HFFc6 (cell line): ENCODE measurements around the gene ID2. TPM values are rescaled to one million over a fixed set of nuclear protein-coding genes. Genes with fewer than 3 reads are reported as not detected.

Experiments
- DNase-seq: peaks from one replicate; pipeline ENCODE4 v3.0.0-alpha.2; 2018
- H3K27ac Mint-ChIP-seq: 2 replicates; pipeline ENCODE4 v1.8.0; 2020; ENCODE audit warnings: mild to moderate bottlenecking, mixed read lengths
- H3K27me3 Mint-ChIP-seq: 2 replicates; pipeline ENCODE4 v1.8.0; 2021; ENCODE audit warnings: mild to moderate bottlenecking, moderate library complexity, mixed read lengths; ENCODE audit not compliant: insufficient read depth
- H3K36me3 Mint-ChIP-seq: 2 replicates; pipeline ENCODE4 v1.8.0; 2021; ENCODE audit warnings: low read depth, mixed read lengths
- H3K4me1 Mint-ChIP-seq: 2 replicates; pipeline ENCODE4 v1.8.0; 2020; ENCODE audit warnings: low read depth, mixed read lengths
- H3K4me3 Mint-ChIP-seq: 2 replicates; pipeline ENCODE4 v1.8.0; 2020; ENCODE audit warnings: mild to moderate bottlenecking, moderate library complexity, mixed read lengths
- H3K9me3 Mint-ChIP-seq: 2 replicates; pipeline ENCODE4 v1.8.0; 2020; ENCODE audit warnings: mild to moderate bottlenecking, mixed read lengths
- total RNA-seq, 6 experiments: library from RNA; stranded (reverse); fragmentation: NEBNext Ultra II Directional; extraction: Animal tissue kit (Norgen Biotek cat#: 25700); gene quantifications; 2 replicates in 1 of 6; 3 replicates in 5 of 6; pipeline ENCODE4 v1.2.3, GENCODE V29; 2021
- TF ChIP-seq, protein P1 (sequence below): fragments of 200-600 bp; sonication (generic); IDR thresholded peaks from 2 replicates; pipeline ENCODE4 v1.5.0; 2021; ENCODE audit warnings: antibody characterized with exemption, mild to moderate bottlenecking

Gene ID2
- total RNA-seq, 6 experiments from 2014 or later: 81.3 to 97.1 (median 88.1) TPM

DNA sequence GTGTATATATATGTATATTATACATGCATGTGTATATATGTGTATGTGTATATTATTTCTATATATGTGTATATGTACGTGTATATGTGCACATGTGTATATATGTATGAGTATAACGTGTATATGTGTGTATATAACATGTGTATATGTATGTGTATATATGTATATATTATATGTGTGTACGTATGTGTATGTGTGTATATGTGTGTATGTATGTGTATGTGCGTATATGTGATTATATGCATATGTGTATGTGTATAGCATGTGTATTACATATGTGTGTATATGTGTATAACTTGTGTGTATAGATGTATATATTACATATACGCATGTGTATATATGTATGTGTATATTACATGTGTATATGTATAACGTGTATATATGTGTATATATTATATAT lies 32.1 kb upstream of the ID2 start:
- Mint-ChIP-seq H3K4me1 (no peaks in the 10 kb centered on the region), H3K27me3 (peaks cover 13% of the 10 kb centered on the region), H3K27ac (no peak overlapping the region), H3K4me3 (no peak overlapping the region), H3K9me3 (no peaks in the 10 kb centered on the region; the same call in 1 of the 2 replicates), H3K36me3 (0 out of 2 replicates have a peak, but pooled peaks cover 7% of the 10 kb centered on the region)
- TF ChIP-seq, protein P1, sequence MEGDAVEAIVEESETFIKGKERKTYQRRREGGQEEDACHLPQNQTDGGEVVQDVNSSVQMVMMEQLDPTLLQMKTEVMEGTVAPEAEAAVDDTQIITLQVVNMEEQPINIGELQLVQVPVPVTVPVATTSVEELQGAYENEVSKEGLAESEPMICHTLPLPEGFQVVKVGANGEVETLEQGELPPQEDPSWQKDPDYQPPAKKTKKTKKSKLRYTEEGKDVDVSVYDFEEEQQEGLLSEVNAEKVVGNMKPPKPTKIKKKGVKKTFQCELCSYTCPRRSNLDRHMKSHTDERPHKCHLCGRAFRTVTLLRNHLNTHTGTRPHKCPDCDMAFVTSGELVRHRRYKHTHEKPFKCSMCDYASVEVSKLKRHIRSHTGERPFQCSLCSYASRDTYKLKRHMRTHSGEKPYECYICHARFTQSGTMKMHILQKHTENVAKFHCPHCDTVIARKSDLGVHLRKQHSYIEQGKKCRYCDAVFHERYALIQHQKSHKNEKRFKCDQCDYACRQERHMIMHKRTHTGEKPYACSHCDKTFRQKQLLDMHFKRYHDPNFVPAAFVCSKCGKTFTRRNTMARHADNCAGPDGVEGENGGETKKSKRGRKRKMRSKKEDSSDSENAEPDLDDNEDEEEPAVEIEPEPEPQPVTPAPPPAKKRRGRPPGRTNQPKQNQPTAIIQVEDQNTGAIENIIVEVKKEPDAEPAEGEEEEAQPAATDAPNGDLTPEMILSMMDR: no peak
- no peak for DNase-seq

DNA sequence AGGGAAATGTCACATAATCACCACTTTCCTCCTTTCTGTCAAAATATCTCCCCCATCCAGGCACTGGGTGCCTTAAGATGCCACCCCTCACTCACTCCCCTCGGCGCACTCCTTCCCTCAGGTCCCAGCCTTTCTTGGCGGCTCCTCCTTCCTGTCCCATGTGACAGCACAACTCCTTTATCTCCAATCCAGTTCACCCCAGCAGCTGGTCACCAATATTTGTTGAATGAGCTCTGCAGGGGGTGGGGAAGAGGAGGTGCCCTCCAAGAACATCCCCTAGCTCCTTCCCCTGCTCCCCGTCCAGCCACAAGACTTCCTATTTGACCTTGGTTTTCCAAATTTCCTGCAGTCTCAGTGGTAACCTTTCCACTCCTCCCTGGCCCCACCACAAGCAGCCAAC lies 31.6 kb upstream of the ID2 start:
- peaks cover 13% of the 10 kb centered on the region for H3K27me3 Mint-ChIP-seq
- 0 out of 2 replicates have a peak, but pooled peaks cover 7% of the 10 kb centered on the region for H3K36me3 Mint-ChIP-seq
- no peak overlapping the region for H3K4me3 Mint-ChIP-seq
- H3K4me1 Mint-ChIP-seq: no peaks in the 10 kb centered on the region
- TF ChIP-seq, protein P1: no peak
- no peak overlapping the region for H3K27ac Mint-ChIP-seq
- no peaks in the 10 kb centered on the region; the same call in 1 of the 2 replicates for H3K9me3 Mint-ChIP-seq
- DNase-seq: no peak

DNA sequence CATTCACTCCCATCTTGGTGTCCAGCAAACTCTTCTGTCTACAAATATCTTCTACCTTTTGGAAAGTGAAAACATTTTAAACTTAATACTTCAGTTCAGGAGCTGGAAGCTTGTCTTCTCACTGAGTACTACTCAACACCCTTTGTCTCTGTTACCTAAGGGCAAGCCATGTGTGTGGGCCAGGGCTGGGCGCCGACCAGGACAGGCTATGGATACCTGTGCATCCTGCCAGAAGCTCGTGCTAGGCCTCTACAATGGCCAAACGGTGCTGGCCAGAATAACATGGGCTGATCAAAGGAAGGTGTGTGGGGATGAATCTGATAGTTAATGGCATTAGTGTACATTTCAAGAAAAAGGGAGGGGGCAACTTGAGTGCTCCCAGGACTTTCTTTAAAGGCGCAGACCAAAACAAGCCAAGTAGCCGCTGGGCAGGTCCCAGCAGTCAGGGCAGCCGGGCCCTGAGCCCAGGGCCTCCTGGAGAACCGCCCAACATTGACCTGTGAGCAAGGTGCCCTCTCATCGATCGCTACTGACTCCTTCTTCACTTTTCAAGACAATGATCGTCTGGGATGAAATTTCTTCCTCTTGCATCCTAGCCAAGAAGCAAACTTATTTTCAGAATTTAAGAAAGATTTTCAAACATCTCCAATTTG lies 29.0 kb upstream of the ID2 start:
- peaks cover 13% of the 10 kb centered on the region for H3K27me3 Mint-ChIP-seq
- no peak for DNase-seq
- H3K36me3 Mint-ChIP-seq: no peaks in the 10 kb centered on the region
- H3K4me3 Mint-ChIP-seq: no peak overlapping the region
- no peak overlapping the region for H3K27ac Mint-ChIP-seq
- no peaks in the 10 kb centered on the region for H3K9me3 Mint-ChIP-seq
- TF ChIP-seq, protein P1: no peak
- peaks cover 20% of the 10 kb centered on the region for H3K4me1 Mint-ChIP-seq

DNA sequence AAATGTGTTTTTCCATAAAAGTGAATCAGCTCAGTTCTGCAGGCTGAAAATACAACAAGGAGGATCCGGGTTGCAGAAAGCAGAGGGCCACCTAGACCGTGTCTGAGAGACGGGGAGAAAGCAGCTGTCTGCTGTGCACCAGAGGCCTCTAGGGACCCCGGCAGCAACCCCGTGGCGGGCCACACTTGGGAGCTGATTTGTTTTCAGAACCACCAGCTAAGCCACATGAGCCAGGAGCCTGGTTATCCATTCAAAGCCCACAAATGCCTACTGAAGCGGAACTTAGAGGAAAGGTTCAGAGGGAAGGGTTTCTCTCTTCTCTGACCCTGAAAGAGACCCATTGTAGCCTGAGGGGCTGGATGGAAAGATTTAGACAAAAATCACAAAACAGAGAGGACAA lies 28.4 kb upstream of the ID2 start:
- Mint-ChIP-seq H3K4me1 (peaks cover 20% of the 10 kb centered on the region), H3K27ac (no peak overlapping the region), H3K4me3 (no peak overlapping the region), H3K36me3 (no peaks in the 10 kb centered on the region), H3K27me3 (peaks cover 13% of the 10 kb centered on the region), H3K9me3 (no peaks in the 10 kb centered on the region)
- TF ChIP-seq, protein P1: no peak
- DNase-seq: no peak

DNA sequence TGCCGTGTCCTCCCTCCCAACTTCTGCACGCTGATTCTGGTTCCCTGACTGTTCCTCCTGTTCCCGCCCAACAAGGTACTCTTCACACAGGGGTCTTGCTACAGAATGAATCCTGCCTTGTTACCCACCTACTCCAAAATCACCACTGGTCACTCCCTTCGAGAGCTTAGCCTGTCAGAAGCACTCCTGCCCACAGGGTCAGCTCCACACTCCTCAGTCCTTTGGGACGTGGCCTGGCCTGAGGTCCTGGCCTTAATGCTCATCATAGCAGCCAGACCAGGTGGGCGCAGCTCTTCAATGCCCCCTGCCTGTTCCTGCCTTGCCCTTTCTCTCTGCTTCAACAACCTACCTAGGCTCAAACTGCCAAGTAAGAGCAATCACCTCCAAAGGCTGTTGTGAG lies 27.8 kb upstream of the ID2 start:
- no peak for DNase-seq
- Mint-ChIP-seq H3K27me3 (peaks cover 15% of the 10 kb centered on the region), H3K36me3 (no peaks in the 10 kb centered on the region), H3K4me1 (peaks cover 20% of the 10 kb centered on the region), H3K4me3 (no peak overlapping the region), H3K27ac (no peak overlapping the region), H3K9me3 (no peaks in the 10 kb centered on the region)
- TF ChIP-seq, protein P1: no peak
